ENCODE data around the gene CTDSPL.

The CTDSPL gene

DNA sequence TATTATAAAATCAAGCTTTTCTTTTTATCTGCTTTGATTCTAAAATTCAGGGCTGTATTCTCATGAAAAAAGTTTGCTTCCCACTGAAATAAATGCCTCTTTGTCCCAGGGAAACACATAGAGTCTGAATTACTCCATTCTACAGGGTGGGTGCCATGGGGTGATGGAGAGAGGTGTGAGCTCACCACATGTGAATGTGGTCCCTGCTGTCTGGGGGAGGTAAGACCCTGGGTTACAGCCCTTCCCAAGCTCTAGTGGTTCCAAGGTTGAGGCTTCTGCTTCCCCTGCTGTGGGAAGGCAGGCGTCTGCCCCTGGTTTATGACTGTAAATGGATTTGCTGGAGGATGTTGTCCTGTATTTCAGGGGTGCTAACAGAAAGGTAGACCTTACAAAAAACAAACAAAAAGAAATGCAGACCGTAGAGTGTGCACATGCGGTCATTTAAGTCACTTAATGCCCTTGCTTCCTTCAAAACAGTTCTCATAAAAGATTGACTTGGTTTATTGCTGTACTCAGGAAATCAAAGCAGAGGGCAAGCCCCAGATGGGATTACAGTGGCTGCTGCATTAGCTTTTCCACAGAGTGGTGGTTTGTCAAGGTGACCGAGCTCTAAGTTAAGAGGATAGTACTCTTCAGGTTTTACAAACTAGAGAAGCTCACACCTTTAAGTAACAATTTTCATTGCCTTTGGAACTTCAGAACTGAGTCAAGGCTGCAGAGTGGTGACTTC, 49.2 kb downstream of the CTDSPL start:
- Histone ChIP-seq H3K4me3 (ENCODE audit: low read length in 2 of 2) (no peak overlapping the region), H2BK120ac (ENCODE audit: low read depth, low read length) (no peak overlapping the region), H3K9ac (ENCODE audit: low read depth, low read length, poor library complexity) (no peak overlapping the region), H3K18ac (ENCODE audit: low read length) (no peak overlapping the region), H2BK5ac (ENCODE audit: low read length) (no peak overlapping the region), H2BK12ac (ENCODE audit: low read length) (no peak overlapping the region), H4K91ac (ENCODE audit: low read depth, low read length, poor library complexity) (no peak overlapping the region), H3K23ac (ENCODE audit: low read depth, low read length, poor library complexity) (no peak overlapping the region), H2AFZ (ENCODE audit: low read length) (no peak overlapping the region), H3K4me2 (ENCODE audit: insufficient read depth, low read length, poor library complexity, severe bottlenecking) (no peak overlapping the region), H3K4ac (ENCODE audit: low read length) (no peak overlapping the region), H2BK15ac (ENCODE audit: low read length) (no peak overlapping the region), H3K36me3 (replicated peaks in 1 of 2; ENCODE audit: control insufficient read depth in 2 of 2, insufficient read depth in 2 of 2, low read length in 2 of 2) (no peaks in the 10 kb centered on the region), H3K14ac (ENCODE audit: low read length) (no peak overlapping the region), H3K27me3 (ENCODE audit: control insufficient read depth in 3 of 3, insufficient read depth in 3 of 3, low read depth in 1 of 3, low read length in 3 of 3) (peaks cover 0 to 16% (median 0%) of the 10 kb centered on the region in 3 experiments), H3K9me3 (replicated peaks in 1 of 2; ENCODE audit: control insufficient read depth in 2 of 2, insufficient read depth in 1 of 2, low read depth in 1 of 2, low read length in 2 of 2) (peaks cover 1 to 8% of the 10 kb centered on the region in 2 donors), H3K27ac (replicated peaks; ENCODE audit: low read length) (peak overlapping the region; percentile 13), H3K79me1 (ENCODE audit: low read depth, low read length) (peaks cover 4% of the 10 kb centered on the region), H4K8ac (ENCODE audit: low read depth, low read length) (no peak overlapping the region), H3K4me1 (ENCODE audit: control insufficient read depth in 2 of 2, insufficient read depth in 1 of 2, low read depth in 1 of 2, low read length in 2 of 2) (peaks cover 15 to 20% of the 10 kb centered on the region in 2 donors), H2AK5ac (ENCODE audit: low read depth, low read length) (no peak overlapping the region)
- no peak for DNase-seq (ENCODE audit: low spot score)
- no CpG with 5 or more reads among the region's 4 CpGs for WGBS, 2 donors (ENCODE audit: extremely low coverage in 2 of 2, insufficient read length in 2 of 2, insufficient replicate concordance in 1 of 2)

DNA sequence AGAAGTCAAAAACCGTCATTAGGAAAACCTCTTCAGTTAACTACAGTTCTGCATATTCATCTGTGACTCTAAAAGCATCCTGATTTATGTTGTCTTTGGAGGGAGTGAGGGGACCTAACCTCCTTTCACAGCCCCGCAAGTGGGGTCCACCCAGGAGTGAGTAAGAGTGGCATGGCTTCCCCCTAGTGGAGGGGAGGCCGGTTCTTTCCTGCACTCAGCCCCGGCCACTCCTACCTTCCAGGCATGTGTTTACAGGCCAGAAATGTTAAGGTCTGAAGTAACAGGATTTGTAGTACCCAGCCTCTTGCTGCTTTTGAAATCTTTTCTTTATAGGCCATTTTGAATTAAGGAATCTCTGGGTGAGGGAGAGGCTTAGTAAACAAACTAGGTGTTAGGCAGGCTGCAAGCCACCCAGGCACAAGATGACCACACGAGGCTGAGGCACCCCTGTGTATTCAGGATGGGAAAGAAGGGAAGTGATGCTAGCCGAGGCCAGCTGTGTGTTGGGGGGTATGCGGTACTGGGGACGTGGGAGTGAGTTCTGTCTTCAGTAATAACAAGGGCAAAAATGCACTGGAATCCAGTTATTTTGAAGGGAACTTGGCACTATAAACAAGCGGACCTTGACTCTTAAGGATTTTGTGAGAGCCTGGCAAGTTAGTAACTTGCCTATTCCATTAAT, 50.5 kb downstream of the CTDSPL start:
- peaks cover 3% of the 10 kb centered on the region for H3K79me1 ChIP-seq (ENCODE audit: low read depth, low read length)
- H3K4ac ChIP-seq (ENCODE audit: low read length), result no peak overlapping the region
- H3K36me3 ChIP-seq (replicated peaks in 1 of 2; ENCODE audit: control insufficient read depth in 2 of 2, insufficient read depth in 2 of 2, low read length in 2 of 2), result no peaks in the 10 kb centered on the region
- no peak overlapping the region for H4K91ac ChIP-seq (ENCODE audit: low read depth, low read length, poor library complexity)
- H3K4me3 ChIP-seq (ENCODE audit: low read length in 2 of 2), result no peak overlapping the region
- H4K8ac ChIP-seq (ENCODE audit: low read depth, low read length), result no peak overlapping the region
- H3K27me3 ChIP-seq (ENCODE audit: control insufficient read depth in 3 of 3, insufficient read depth in 3 of 3, low read depth in 1 of 3, low read length in 3 of 3), result peaks cover 0 to 8% (median 0%) of the 10 kb centered on the region in 3 experiments
- no peak overlapping the region for H2BK12ac ChIP-seq (ENCODE audit: low read length)
- H3K4me1 ChIP-seq (ENCODE audit: control insufficient read depth in 2 of 2, insufficient read depth in 1 of 2, low read depth in 1 of 2, low read length in 2 of 2), result peaks cover 7% of the 10 kb centered on the region in 2 donors
- H2AK5ac ChIP-seq (ENCODE audit: low read depth, low read length), result no peak overlapping the region
- H3K23ac ChIP-seq (ENCODE audit: low read depth, low read length, poor library complexity), result no peak overlapping the region
- H2BK120ac ChIP-seq (ENCODE audit: low read depth, low read length), result no peak overlapping the region
- H3K4me2 ChIP-seq (ENCODE audit: insufficient read depth, low read length, poor library complexity, severe bottlenecking), result no peak overlapping the region
- no peak overlapping the region for H3K27ac ChIP-seq (replicated peaks; ENCODE audit: low read length)
- H2AFZ ChIP-seq (ENCODE audit: low read length), result no peak overlapping the region
- H2BK5ac ChIP-seq (ENCODE audit: low read length), result no peak overlapping the region
- H2BK15ac ChIP-seq (ENCODE audit: low read length), result no peak overlapping the region
- H3K14ac ChIP-seq (ENCODE audit: low read length), result no peak overlapping the region
- H3K18ac ChIP-seq (ENCODE audit: low read length), result no peak overlapping the region
- DNase-seq (ENCODE audit: low spot score), result no peak
- peaks cover 1 to 8% of the 10 kb centered on the region in 2 donors for H3K9me3 ChIP-seq (replicated peaks in 1 of 2; ENCODE audit: control insufficient read depth in 2 of 2, insufficient read depth in 1 of 2, low read depth in 1 of 2, low read length in 2 of 2)
- H3K9ac ChIP-seq (ENCODE audit: low read depth, low read length, poor library complexity), result no peak overlapping the region
- no CpG with 5 or more reads among the region's 9 CpGs for WGBS, 2 donors (ENCODE audit: extremely low coverage in 2 of 2, insufficient read length in 2 of 2, insufficient replicate concordance in 1 of 2)

DNA sequence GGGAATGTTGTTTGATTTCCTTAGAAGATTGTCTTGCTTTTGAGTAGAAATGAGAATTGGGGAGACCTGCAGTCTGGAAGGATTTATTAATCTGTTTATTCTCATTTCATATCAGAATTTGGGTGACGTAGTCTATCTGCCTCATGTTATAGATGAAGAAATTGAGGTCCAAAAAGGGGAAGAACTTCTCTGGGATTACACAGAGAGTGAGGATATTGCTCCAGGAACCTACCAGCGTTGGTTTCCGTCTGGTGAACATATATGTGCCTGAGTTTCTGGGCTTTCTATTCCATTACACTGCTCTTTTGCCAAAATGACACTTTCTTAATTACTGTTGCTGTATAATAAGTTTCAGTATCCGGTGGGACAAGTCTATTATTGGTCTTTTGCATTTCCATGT, 51.8 kb downstream of the CTDSPL start:
- Histone ChIP-seq H3K18ac (ENCODE audit: low read length) (no peak overlapping the region), H3K4ac (ENCODE audit: low read length) (no peak overlapping the region), H2BK15ac (ENCODE audit: low read length) (no peak overlapping the region), H3K36me3 (replicated peaks in 1 of 2; ENCODE audit: control insufficient read depth in 2 of 2, insufficient read depth in 2 of 2, low read length in 2 of 2) (no peaks in the 10 kb centered on the region), H3K4me3 (ENCODE audit: low read length in 2 of 2) (no peak overlapping the region), H3K4me1 (ENCODE audit: control insufficient read depth in 2 of 2, insufficient read depth in 1 of 2, low read depth in 1 of 2, low read length in 2 of 2) (peaks cover 0 to 3% of the 10 kb centered on the region in 2 donors), H3K79me1 (ENCODE audit: low read depth, low read length) (peaks cover 3% of the 10 kb centered on the region), H3K14ac (ENCODE audit: low read length) (no peak overlapping the region), H2BK5ac (ENCODE audit: low read length) (no peak overlapping the region), H3K9me3 (replicated peaks in 1 of 2; ENCODE audit: control insufficient read depth in 2 of 2, insufficient read depth in 1 of 2, low read depth in 1 of 2, low read length in 2 of 2) (peaks cover 1 to 8% of the 10 kb centered on the region in 2 donors), H3K9ac (ENCODE audit: low read depth, low read length, poor library complexity) (no peak overlapping the region), H3K27ac (replicated peaks; ENCODE audit: low read length) (no peak overlapping the region), H2BK12ac (ENCODE audit: low read length) (no peak overlapping the region), H3K27me3 (ENCODE audit: control insufficient read depth in 3 of 3, insufficient read depth in 3 of 3, low read depth in 1 of 3, low read length in 3 of 3) (peaks cover 0 to 8% (median 0%) of the 10 kb centered on the region in 3 experiments), H2AFZ (ENCODE audit: low read length) (no peak overlapping the region), H3K4me2 (ENCODE audit: insufficient read depth, low read length, poor library complexity, severe bottlenecking) (no peak overlapping the region), H2AK5ac (ENCODE audit: low read depth, low read length) (no peak overlapping the region), H3K23ac (ENCODE audit: low read depth, low read length, poor library complexity) (no peak overlapping the region), H4K8ac (ENCODE audit: low read depth, low read length) (no peak overlapping the region), H4K91ac (ENCODE audit: low read depth, low read length, poor library complexity) (no peak overlapping the region), H2BK120ac (ENCODE audit: low read depth, low read length) (no peak overlapping the region)
- no peak for DNase-seq (ENCODE audit: low spot score)
- no CpG with 5 or more reads among the region's 4 CpGs for WGBS, 2 donors (ENCODE audit: extremely low coverage in 2 of 2, insufficient read length in 2 of 2, insufficient replicate concordance in 1 of 2)

DNA sequence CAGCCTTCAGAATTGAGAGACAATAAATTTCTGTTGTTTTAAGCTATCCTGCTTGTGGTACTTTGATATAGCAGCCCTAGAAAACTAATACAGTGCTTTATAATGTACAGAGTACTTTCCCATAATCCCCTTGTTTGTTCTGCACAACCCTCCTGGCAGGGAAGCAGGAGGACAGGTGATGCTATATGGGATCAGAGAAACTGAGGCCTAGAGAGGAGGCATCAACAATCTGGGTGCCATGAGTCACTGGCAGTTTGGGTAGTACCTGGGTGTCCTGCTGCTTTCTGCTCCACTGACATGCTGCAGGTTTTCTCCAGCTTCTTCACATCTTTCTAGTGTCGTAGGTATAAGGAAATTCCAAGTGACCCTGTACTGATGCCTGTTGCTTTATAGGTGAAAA, 55.0 kb downstream of the CTDSPL start:
- Histone ChIP-seq H3K9ac (ENCODE audit: low read depth, low read length, poor library complexity) (no peak overlapping the region), H3K14ac (ENCODE audit: low read length) (no peak overlapping the region), H2BK5ac (ENCODE audit: low read length) (no peak overlapping the region), H2BK120ac (ENCODE audit: low read depth, low read length) (no peak overlapping the region), H3K4ac (ENCODE audit: low read length) (no peak overlapping the region), H3K36me3 (replicated peaks in 1 of 2; ENCODE audit: control insufficient read depth in 2 of 2, insufficient read depth in 2 of 2, low read length in 2 of 2) (peaks cover 0 to 2% of the 10 kb centered on the region in 2 donors), H2AFZ (ENCODE audit: low read length) (no peak overlapping the region), H2BK15ac (ENCODE audit: low read length) (no peak overlapping the region), H3K27me3 (ENCODE audit: control insufficient read depth in 3 of 3, insufficient read depth in 3 of 3, low read depth in 1 of 3, low read length in 3 of 3) (no peaks in the 10 kb centered on the region), H3K4me2 (ENCODE audit: insufficient read depth, low read length, poor library complexity, severe bottlenecking) (no peak overlapping the region), H3K4me3 (ENCODE audit: low read length in 2 of 2) (no peak overlapping the region), H2AK5ac (ENCODE audit: low read depth, low read length) (no peak overlapping the region), H3K27ac (replicated peaks; ENCODE audit: low read length) (no peak overlapping the region), H3K18ac (ENCODE audit: low read length) (no peak overlapping the region), H4K8ac (ENCODE audit: low read depth, low read length) (no peak overlapping the region), H3K79me1 (ENCODE audit: low read depth, low read length) (no peaks in the 10 kb centered on the region), H3K9me3 (replicated peaks in 1 of 2; ENCODE audit: control insufficient read depth in 2 of 2, insufficient read depth in 1 of 2, low read depth in 1 of 2, low read length in 2 of 2) (no peaks in the 10 kb centered on the region), H3K4me1 (ENCODE audit: control insufficient read depth in 2 of 2, insufficient read depth in 1 of 2, low read depth in 1 of 2, low read length in 2 of 2) (peaks cover 0 to 8% of the 10 kb centered on the region in 2 donors), H4K91ac (ENCODE audit: low read depth, low read length, poor library complexity) (no peak overlapping the region), H3K23ac (ENCODE audit: low read depth, low read length, poor library complexity) (no peak overlapping the region), H2BK12ac (ENCODE audit: low read length) (no peak overlapping the region)
- DNase-seq (ENCODE audit: low spot score), result no peak
- no CpG with 5 or more reads among the region's 1 CpG for WGBS, 2 donors (ENCODE audit: extremely low coverage in 2 of 2, insufficient read length in 2 of 2, insufficient replicate concordance in 1 of 2)

All from neuronal stem cell (in vitro differentiated cells).